Neural cell (in vitro differentiated cells): ENCODE results near the gene PACC1. TPM values are rescaled to one million over a fixed set of nuclear protein-coding genes. Genes with fewer than 3 reads are reported as not detected.

Source experiments
- H2AFZ ChIP-seq: fragments of 200-600, 300-800 bp; sonication (generic), shearing (Covaris generic); 2 replicates; pipeline ENCODE4 v1.6.0; 2014; ENCODE audit warnings: low read depth, mild to moderate bottlenecking, antibody characterized with exemption, low read length, moderate library complexity
- H3F3A ChIP-seq: fragments of 200-600 bp; shearing (Covaris generic); 2 replicates; pipeline ENCODE4 v1.6.1; 2016; ENCODE audit warnings: mild to moderate bottlenecking, moderate library complexity, mixed read lengths, antibody characterized with exemption, low read length; ENCODE audit not compliant: insufficient read depth, poor library complexity, severe bottlenecking
- H3K27ac ChIP-seq: fragments of 200-600, 300-800 bp; sonication (generic), shearing (Covaris generic); 2 replicates; pipeline ENCODE4 v1.5.1; 2014; ENCODE audit warnings: mild to moderate bottlenecking, low read length, moderate library complexity
- H3K27me3 ChIP-seq: fragments of 300-800, 200-600 bp; sonication (generic), shearing (Covaris generic); 2 replicates; pipeline ENCODE4 v1.6.0; 2014; ENCODE audit warnings: mild to moderate bottlenecking, low read depth, low read length, moderate library complexity; ENCODE audit not compliant: insufficient read depth
- H3K36me3 ChIP-seq: fragments of 300-800, 200-600 bp; sonication (generic), shearing (Covaris generic); 2 replicates; pipeline ENCODE4 v1.5.1; 2014; ENCODE audit warnings: mild to moderate bottlenecking, antibody characterized with exemption, low read length, moderate library complexity; ENCODE audit not compliant: insufficient read depth
- H3K4me2 ChIP-seq: fragments of 300-800, 200-600 bp; sonication (generic), shearing (Covaris generic); 2 replicates; pipeline ENCODE4 v1.6.0; 2014; ENCODE audit warnings: mild to moderate bottlenecking, low read length
- H3K4me3 ChIP-seq: fragments of 300-800, 200-600 bp; sonication (generic), shearing (Covaris generic); 2 replicates; pipeline ENCODE4 v1.5.1; 2014; ENCODE audit warnings: mild to moderate bottlenecking, low read length, moderate library complexity
- H3K79me2 ChIP-seq: fragments of 200-600 bp; shearing (Covaris generic); replicated peaks from 2 replicates; pipeline ENCODE4 v1.6.0; 2014; ENCODE audit warnings: mild to moderate bottlenecking, low read length, moderate library complexity; ENCODE audit not compliant: insufficient read depth
- H3K9ac ChIP-seq: fragments of 300-800, 200-600 bp; sonication (generic), shearing (Covaris generic); 2 replicates; pipeline ENCODE4 v1.6.1; 2016; ENCODE audit warnings: mild to moderate bottlenecking, low read length, mixed read lengths
- H3K9me2 ChIP-seq: fragments of 200-600 bp; shearing (Covaris generic); 2 replicates; pipeline ENCODE4 v1.6.1; 2016; ENCODE audit warnings: mild to moderate bottlenecking, low read length, mixed read lengths; ENCODE audit not compliant: insufficient read depth
- H3K9me3 ChIP-seq: fragments of 200-600, 300-800 bp; sonication (generic), shearing (Covaris generic); 2 replicates; pipeline ENCODE4 v1.6.1; 2016; ENCODE audit warnings: mild to moderate bottlenecking, mixed run types, low read length, moderate library complexity, mixed read lengths
- H4K20me1 ChIP-seq: fragments of 200-600 bp; shearing (Covaris generic); 2 replicates; pipeline ENCODE4 v1.6.1; 2016; ENCODE audit warnings: mild to moderate bottlenecking, mixed run types; ENCODE audit not compliant: insufficient read depth
- EP300 ChIP-seq: fragments of 450-650 bp; conservative IDR thresholded peaks from 2 replicates; pipeline ENCODE4 v1.6.1; 2014; ENCODE audit warnings: antibody characterized with exemption, mild to moderate bottlenecking, moderate library complexity; ENCODE audit not compliant: poor library complexity, severe bottlenecking
- EZH2 ChIP-seq: fragments of 200-600, 300-800 bp; shearing (Covaris generic), sonication (generic); IDR thresholded peaks from 2 replicates; pipeline ENCODE4 v1.6.1; 2014; ENCODE audit warnings: antibody characterized with exemption, low read length, borderline replicate concordance, mild to moderate bottlenecking; ENCODE audit not compliant: insufficient read depth, poor library complexity, severe bottlenecking
- MXI1 ChIP-seq: fragments of 450-650 bp; conservative IDR thresholded peaks from 2 replicates; pipeline ENCODE4 v1.6.1; 2014; ENCODE audit warnings: antibody characterized with exemption, mild to moderate bottlenecking; ENCODE audit not compliant: poor library complexity, severe bottlenecking
- POLR2AphosphoS5 ChIP-seq: IDR thresholded peaks from 2 replicates; pipeline ENCODE4 v1.6.1; 2012
- RAD21 ChIP-seq: fragments of 450-650 bp; conservative IDR thresholded peaks from 2 replicates; pipeline ENCODE4 v1.6.1; 2014; ENCODE audit warnings: antibody characterized with exemption, mild to moderate bottlenecking, moderate library complexity
- SMC3 ChIP-seq: fragments of 450-650 bp; conservative IDR thresholded peaks from 2 replicates; pipeline ENCODE4 v1.6.1; 2014; ENCODE audit warnings: antibody characterized with exemption, mild to moderate bottlenecking, moderate library complexity; ENCODE audit not compliant: poor library complexity
- TAF1 ChIP-seq: IDR thresholded peaks from 2 replicates; pipeline ENCODE4 v1.6.1; 2012; ENCODE audit warnings: low read depth
- polyA plus RNA-seq: library from polyadenylated mRNA; depleted of rRNA; stranded (reverse); fragments of >200 nt; gene quantifications from 2 replicates; pipeline ENCODE4 v1.2.3, GENCODE V29; 2014
- TF ChIP-seq, protein P1 (sequence below): IDR thresholded peaks from 2 replicates; pipeline ENCODE4 v1.6.1; 2012; ENCODE audit warnings: borderline replicate concordance
- TF ChIP-seq, protein P2 (sequence below): fragments of 450-650 bp; IDR thresholded peaks from 2 replicates; pipeline ENCODE4 v1.5.1; 2014; ENCODE audit warnings: antibody characterized with exemption, mild to moderate bottlenecking, moderate library complexity; ENCODE audit not compliant: poor library complexity, severe bottlenecking

Gene PACC1
- polyA plus RNA-seq, 1 donor from 2014 or later = 33.3 TPM

DNA sequence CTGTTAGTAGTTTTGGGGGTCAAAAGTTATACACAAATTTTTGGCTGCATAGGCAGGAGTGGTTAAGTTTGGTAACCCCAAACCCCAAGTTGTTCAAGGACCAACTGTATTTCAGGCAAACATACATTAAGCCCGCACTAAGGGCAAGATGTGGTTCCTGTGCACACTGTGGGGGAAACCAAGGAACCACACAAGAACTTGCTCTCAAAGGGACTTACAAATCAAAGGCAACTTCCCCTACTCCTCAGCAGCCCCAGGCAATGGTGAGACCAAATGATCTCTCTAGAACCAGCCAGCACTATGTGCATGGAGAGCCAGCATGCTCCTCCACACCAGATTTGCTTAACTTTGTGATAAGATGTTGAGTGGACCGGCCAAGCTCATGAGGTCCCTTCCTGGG is 35.3 kb downstream of the PACC1 start:
- Histone ChIP-seq H3K36me3 (no peaks in the 10 kb centered on the region), H3F3A (no peaks in the 10 kb centered on the region), H3K4me2 (no peak overlapping the region), H3K27me3 (no peaks in the 10 kb centered on the region), H3K27ac (no peak overlapping the region), H4K20me1 (no peaks in the 10 kb centered on the region), H3K9me3 (no peaks in the 10 kb centered on the region), H3K9me2 (no peaks in the 10 kb centered on the region), H3K79me2 (no peaks in the 10 kb centered on the region), H3K4me3 (no peak overlapping the region), H3K9ac (no peak overlapping the region), H2AFZ (no peak overlapping the region)
- TF ChIP-seq, protein P1, sequence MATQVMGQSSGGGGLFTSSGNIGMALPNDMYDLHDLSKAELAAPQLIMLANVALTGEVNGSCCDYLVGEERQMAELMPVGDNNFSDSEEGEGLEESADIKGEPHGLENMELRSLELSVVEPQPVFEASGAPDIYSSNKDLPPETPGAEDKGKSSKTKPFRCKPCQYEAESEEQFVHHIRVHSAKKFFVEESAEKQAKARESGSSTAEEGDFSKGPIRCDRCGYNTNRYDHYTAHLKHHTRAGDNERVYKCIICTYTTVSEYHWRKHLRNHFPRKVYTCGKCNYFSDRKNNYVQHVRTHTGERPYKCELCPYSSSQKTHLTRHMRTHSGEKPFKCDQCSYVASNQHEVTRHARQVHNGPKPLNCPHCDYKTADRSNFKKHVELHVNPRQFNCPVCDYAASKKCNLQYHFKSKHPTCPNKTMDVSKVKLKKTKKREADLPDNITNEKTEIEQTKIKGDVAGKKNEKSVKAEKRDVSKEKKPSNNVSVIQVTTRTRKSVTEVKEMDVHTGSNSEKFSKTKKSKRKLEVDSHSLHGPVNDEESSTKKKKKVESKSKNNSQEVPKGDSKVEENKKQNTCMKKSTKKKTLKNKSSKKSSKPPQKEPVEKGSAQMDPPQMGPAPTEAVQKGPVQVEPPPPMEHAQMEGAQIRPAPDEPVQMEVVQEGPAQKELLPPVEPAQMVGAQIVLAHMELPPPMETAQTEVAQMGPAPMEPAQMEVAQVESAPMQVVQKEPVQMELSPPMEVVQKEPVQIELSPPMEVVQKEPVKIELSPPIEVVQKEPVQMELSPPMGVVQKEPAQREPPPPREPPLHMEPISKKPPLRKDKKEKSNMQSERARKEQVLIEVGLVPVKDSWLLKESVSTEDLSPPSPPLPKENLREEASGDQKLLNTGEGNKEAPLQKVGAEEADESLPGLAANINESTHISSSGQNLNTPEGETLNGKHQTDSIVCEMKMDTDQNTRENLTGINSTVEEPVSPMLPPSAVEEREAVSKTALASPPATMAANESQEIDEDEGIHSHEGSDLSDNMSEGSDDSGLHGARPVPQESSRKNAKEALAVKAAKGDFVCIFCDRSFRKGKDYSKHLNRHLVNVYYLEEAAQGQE = no peak
- no peak for TF ChIP-seq EP300

DNA sequence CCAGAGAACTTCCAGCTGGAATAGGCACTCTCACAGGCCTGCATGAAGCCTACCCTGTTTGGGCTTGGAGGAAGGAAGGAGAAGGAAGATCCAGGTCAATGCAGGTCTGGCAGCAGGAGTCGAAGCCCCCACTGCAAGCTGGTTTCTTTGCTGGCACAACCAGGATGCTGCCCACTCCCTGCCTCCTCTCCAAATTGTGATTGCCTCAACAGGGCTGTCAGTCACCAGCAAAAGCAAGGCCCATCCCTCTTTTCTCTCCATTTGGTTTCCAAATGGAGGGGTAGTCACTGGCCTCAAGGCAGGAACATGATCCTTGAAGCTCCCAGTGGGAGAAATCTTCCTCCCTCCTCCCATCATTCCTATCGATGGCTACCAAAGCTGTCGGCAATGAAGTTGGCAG is 37.0 kb downstream of the PACC1 start:
- Histone ChIP-seq H4K20me1 (no peaks in the 10 kb centered on the region), H3K36me3 (no peaks in the 10 kb centered on the region), H3K27me3 (no peaks in the 10 kb centered on the region), H3K9ac (no peak overlapping the region), H3K27ac (no peak overlapping the region), H3K9me3 (no peaks in the 10 kb centered on the region), H3F3A (no peaks in the 10 kb centered on the region), H3K4me3 (no peak overlapping the region), H3K79me2 (no peaks in the 10 kb centered on the region), H3K4me2 (no peak overlapping the region), H2AFZ (no peak overlapping the region), H3K9me2 (no peaks in the 10 kb centered on the region)
- TF ChIP-seq, protein P1 = no peak
- TF ChIP-seq RAD21 (no peak), EZH2 (no peak), TAF1 (no peak), EP300 (no peak), POLR2AphosphoS5 (no peak), SMC3 (no peak), MXI1 (no peak)
- TF ChIP-seq, protein P2, sequence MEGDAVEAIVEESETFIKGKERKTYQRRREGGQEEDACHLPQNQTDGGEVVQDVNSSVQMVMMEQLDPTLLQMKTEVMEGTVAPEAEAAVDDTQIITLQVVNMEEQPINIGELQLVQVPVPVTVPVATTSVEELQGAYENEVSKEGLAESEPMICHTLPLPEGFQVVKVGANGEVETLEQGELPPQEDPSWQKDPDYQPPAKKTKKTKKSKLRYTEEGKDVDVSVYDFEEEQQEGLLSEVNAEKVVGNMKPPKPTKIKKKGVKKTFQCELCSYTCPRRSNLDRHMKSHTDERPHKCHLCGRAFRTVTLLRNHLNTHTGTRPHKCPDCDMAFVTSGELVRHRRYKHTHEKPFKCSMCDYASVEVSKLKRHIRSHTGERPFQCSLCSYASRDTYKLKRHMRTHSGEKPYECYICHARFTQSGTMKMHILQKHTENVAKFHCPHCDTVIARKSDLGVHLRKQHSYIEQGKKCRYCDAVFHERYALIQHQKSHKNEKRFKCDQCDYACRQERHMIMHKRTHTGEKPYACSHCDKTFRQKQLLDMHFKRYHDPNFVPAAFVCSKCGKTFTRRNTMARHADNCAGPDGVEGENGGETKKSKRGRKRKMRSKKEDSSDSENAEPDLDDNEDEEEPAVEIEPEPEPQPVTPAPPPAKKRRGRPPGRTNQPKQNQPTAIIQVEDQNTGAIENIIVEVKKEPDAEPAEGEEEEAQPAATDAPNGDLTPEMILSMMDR = no peak
